Posterior cingulate gyrus (tissue), 11 donors: Measurements from ENCODE around the gene PDZK1IP1.
A peak's percentile ranks its signal among the peaks of the same experiment; 100 is the strongest.
"Not testable (repeated sequence)": the region's sequence is repeated elsewhere in the genome, so short reads cannot be mapped to it uniquely, and the experiment has no call there.

Experiments used
- DNase-seq, 10 donors: peaks; one replicate each; pipeline versions ENCODE4 v3.0.0 to v3.0.0-alpha.2; 2020 to 2021; ENCODE audit warnings: mixed read lengths in 3 of 10
- intact Hi-C: fragments of 100-400 bp; cut with DNase I; formaldehyde crosslinking; loops from one replicate; pipeline ENCODE4 v1.15.1; 2023

Gene PDZK1IP1

DNA sequence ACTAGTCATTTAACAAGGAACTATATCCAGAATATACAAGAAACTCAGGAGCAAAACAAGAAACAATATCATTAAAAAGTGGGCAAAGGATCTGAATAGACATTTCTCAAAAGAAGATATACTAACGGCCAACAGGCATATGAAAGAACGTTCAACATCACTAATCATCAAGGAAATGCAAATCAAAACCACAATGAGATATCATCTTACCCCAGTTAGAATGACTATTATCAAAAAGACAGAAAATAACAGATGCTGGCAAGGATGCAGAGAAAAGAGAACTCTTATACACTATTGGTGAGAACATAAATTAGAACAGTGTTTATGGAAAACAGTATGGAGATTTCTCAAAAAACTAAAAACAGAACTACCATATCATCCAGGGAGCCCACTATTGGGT, 13.7 kb upstream of the PDZK1IP1 start:
- DNase-seq, intact Hi-C loops: not testable (repeated sequence)

DNA sequence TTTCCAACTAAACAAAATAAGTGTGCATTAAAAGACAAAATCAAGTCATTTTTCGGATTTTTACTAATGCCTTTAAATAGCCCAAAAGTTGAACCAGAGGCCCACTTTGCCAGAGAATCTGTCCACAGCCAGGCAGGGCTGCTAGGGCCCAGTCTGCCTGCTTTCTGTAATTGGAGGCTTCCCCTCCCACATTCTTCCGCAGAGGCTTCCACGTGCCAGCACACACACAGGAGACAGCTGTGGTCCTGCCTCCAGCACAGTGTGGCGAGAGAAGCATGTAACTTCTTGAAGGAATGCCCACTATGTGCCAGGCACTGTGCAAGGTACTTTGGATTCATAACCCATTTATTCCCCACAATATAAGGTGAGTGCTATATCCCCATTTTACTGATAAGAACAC, 11.3 kb upstream of the PDZK1IP1 start:
- intact Hi-C loops = no loop called here
- DNase-seq = peak in 1 of 10 donors; percentile 14

DNA sequence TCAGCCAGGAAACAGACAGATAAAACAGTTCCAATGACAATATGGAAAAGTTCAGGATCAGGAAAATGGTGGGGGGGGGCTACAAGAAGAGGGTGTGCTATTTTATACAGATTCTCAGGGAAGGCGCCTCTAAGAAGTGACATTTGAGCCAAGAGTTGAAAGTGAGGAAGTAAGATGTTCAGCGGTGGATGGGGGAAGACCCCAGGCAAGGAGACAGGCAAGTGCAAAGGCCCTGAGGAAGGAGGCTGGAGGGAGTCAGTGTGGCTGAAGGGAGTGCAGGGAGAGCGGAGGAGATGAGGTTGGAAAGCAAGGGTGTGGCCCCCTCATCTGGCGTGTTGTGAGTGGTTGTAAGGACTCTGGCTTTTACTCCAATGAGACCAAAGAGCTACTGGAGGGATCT, 8.4 kb upstream of the PDZK1IP1 start:
- DNase-seq = peak in 1 of 10 donors; percentile 21
- intact Hi-C loops = no loop called here

DNA sequence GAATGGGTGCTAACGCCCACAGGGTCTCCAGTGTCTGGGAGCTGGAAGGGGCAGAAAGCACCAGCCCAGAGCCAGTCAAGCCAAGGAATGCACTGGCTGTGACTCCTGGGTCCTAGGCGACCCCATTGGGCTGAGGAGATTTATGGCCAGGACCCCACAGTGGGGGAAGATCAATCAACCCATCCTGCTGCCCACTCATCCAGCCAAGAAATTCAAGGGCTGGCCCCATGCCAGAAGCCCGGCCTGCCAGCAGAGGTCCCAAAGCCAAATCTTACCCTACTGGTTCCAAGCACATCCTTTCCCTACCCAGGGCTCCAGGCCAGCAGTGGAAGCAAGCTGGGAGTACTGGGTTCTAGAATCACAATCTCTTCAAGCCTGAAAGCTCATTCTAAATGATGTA, 6.8 kb upstream of the PDZK1IP1 start:
- peak in 1 of 10 donors; percentile 67 for DNase-seq
- intact Hi-C loops = no loop called here

DNA sequence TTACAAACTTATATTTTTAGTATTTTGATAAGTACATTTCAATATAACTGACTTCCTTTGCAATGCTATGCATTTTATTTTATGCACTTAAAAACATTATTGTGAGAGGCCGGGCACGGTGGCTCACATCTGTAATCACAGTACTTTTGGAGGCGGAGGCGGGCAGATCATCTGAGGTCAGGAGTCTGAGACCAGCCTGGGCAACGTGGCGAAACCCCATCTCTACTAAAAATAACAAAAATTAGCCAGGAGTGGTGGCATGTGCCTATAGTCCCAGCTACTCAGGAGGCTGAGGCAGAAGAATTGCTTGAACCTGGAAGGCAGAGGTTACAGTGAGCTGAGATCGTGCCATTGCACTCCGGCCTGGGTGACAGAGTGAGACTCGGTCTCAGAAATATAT, 6.1 kb upstream of the PDZK1IP1 start:
- peak in 1 of 10 donors; percentile 33 for DNase-seq
- intact Hi-C loops = not testable (repeated sequence)

DNA sequence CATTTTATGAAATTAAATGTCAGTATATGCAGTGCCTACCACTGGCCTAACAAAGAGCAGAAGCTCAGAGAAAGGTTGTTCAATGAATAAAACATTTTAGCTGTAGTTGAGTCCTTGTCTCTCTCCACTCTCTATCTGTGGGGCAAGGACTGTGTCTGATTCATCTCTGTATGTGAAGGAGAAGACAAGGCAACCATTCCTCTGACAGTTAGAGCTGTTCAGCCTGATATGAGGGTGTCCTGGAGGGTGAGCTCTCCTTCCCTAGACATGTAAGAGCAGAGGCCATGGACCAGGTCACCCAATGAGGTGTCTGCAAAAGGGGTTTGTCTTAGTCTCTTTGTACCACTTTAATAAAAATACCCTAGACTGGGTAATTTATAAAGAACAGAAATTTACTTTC, 4.5 kb upstream of the PDZK1IP1 start:
- intact Hi-C loops = loop anchor here (5.0 kb wide), 1 partner anchor 533 kb away; no protein-coding TSS in a partner anchor

DNA sequence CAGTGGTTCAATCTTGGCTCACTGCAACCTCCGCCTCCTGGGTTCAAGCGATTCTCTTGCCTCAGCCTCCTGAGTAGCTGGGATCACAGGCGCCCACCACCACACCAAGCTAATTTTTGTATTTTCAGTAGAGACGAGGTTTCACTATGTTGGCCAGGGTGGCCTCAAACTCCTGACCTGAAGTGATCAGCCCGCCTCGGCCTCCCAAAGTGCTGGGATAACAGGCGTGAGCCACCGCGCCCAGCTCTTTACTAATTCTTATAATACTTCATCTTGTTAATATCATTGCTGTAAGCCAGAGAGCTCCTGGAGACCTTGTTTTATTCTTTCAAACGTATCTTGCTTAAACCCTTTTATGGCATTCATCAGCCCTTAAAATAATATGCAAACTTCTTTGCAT, 3.7 kb upstream of the PDZK1IP1 start:
- intact Hi-C loops = loop anchor here (2.0 to 5.0 kb wide), 2 partner anchors 231 to 534 kb away; no protein-coding TSS in a partner anchor

More for the DNA sequence above, 4.5 kb upstream of the PDZK1IP1 start:
- DNase-seq = no peak

DNA sequence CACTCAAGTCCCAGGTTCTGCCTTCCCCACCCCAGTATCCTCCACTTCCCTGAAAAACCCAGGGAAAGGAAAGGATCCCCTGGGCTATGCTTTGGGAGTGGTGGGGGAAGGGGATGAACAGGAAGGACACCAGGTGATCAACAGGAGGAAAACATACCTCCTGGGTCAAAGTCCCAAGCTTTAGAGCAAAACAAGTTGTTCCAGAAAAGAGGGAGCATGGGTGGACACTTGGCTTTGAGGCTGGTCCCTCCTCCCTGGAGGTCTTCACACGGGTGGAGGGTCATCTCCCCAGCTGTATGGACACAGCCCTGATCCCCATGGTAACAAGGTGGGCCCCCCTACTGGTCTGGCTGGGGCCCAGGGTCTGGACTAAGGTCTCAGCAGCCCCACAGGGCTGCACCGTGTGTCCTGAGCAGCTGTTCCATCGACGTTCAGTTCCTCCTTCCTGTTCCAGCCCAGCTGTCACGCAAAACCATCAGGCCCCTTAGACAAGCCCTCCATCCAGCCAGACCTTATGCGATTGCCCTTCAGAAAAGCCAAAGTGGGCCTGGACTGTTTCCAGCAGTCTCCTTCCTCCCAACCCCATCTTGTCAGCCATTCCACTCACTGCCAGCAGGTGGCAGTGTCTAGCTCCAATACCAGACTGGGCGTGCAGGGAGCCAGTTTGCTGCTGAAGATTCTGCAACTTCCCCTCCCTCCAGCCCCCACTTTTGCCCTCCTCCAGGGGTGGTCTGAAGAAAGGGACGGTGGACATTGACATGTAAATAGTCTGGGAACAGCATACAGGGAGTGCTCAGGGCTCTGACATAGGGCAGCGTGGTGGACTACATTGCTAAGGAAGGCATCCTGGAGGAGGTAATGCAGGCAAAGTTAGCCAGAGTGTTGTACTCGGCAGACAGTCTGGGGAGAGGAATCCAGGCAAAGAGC, 2.9 kb upstream of the PDZK1IP1 start:
- intact Hi-C loops = loop anchor here (2.0 to 5.0 kb wide), 2 partner anchors 232 to 535 kb away; no protein-coding TSS in a partner anchor
- peak in 8 of 10 donors; percentile 60 to 94 (median 72) for DNase-seq

More for the DNA sequence above, 3.7 kb upstream of the PDZK1IP1 start:
- DNase-seq = not testable (repeated sequence)

DNA sequence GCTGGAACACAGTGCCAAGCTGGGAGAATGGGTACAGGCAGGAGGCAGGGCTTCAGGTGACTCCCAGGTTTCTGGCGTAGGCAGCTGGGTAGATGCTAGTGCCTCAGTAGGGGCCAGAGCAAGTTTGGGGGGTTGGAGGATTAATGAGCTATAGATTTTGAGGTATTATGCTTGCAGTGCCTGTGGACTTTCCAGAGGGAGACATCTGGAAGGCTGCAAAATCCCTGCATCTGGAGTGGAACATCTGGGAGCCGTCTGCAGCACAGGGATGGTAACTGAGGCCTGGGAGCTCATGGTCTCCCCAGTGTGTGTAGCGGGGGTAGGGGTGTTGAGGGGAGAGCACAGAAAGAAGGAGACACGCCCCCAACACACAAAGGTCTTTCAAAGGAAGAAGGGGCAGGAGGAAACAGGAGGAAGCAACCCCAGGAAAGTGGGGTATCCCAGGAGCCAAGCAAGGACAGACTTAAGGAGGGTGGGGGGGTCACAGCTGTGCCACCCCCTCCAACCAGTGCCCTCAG, 2.2 kb upstream of the PDZK1IP1 start:
- intact Hi-C loops = loop anchor here (2.0 to 5.0 kb wide), 2 partner anchors 233 to 535 kb away; no protein-coding TSS in a partner anchor

DNA sequence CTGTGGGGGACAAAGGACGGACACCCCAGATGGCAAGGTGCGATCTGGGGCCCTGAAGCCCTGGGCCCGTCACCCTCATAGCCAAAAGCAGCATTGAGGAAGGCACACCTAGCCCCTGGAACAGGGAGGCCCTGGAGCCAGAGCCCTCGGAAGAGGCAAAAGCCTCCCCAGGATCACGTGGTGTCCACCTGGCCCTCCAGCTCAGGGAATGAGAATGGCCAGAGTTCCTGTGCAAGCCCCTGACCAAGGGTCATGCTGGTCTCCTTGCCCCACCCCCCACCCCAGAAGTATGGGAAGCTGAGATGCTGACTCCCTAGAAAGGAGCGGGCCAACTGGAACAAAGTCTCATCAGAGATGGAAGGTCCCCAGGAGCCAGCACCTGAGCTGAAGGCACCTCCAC, 1.0 kb upstream of the PDZK1IP1 start:
- intact Hi-C loops = loop anchor here (5.0 kb wide), 1 partner anchor 536 kb away; no protein-coding TSS in a partner anchor
- DNase-seq = no peak

More for the DNA sequence above, 2.2 kb upstream of the PDZK1IP1 start:
- no peak for DNase-seq

DNA sequence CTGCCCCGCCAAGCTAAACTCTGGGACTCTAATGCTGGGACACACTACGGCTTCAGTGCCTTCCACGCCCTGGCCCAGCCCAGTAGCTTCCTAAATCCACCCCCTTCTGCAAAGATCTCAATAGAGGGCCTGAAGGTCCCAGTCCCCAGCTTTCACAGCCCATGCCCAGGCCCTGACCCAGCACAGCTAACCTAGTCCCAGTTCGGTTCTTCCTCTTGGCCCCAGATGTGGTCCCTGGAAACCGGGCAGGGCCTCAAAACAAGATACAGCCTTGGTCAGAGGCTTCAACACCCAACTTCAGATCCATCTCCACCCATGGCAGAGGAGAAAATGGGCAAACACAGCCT, 646 bp upstream of the PDZK1IP1 start:
- intact Hi-C loops = loop anchor here (5.0 kb wide), 1 partner anchor 537 kb away; no protein-coding TSS in a partner anchor
- DNase-seq = no peak

DNA sequence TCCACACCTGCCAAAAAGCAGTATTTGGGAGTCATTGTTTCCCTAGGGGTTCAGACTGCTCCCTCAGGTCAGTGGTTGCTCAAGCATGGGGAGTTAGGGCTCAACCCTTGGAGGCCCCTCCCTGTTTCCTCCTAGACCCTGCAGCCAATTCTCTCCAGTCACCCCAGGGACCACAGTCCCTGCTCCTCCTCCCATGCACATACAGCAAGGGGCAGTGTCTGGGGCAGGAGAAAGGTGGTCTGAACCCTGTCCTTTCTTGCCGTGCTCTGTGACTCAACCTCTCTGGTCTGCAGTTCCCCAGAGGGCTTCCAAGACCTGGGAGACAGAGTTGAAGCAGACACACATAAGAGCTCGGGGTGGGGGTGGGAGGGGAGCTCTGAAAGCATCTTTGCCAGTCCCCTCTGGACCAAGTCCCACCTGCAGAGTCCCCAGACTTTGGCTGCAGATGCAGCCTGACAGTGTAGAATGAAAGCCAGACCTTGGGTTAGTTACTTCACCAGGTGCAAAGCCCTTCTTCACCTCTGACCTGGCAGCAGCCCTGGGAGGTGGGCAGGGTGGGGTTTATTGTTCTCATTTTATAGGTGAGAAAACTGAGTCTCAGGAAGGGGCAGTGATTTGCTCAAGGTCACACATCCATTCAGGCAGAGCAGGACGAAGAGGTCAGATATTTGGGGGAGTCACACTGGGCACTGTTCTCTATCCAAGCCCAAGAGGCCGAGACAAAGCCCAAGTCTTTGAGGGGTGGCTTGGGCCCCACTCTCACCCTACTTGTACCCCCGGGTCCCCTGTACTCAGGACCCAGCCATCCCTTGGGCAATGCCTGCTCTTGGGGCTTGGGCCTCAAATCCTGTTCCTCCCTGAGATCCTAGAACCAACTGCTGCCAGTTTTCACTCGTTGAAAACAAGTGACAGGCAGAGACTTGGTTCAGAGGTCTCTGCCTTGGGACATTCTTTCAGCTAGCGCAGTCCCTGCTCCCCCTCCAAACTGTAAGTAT, 748 bp downstream of the PDZK1IP1 start:
- DNase-seq = peak in 1 of 10 donors; percentile 31
- intact Hi-C loops = no loop called here

DNA sequence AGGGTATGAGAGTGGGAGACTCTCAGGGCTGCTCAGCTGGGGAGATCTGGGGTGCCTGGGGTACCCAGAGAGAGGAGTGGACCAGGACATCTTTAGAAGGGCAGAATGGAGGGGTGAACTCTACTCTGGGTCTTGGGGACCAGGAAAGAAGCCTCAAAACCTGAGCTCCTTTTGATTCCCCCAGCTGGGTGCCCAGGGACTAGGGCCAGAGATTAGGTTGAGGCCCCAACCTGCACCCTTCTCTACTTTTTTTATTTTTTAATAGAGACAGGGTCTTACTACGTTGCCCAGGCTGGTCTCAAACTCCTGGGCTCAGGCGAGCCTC, 1.9 kb downstream of the PDZK1IP1 start:
- no peak for DNase-seq
- intact Hi-C loops = no loop called here

DNA sequence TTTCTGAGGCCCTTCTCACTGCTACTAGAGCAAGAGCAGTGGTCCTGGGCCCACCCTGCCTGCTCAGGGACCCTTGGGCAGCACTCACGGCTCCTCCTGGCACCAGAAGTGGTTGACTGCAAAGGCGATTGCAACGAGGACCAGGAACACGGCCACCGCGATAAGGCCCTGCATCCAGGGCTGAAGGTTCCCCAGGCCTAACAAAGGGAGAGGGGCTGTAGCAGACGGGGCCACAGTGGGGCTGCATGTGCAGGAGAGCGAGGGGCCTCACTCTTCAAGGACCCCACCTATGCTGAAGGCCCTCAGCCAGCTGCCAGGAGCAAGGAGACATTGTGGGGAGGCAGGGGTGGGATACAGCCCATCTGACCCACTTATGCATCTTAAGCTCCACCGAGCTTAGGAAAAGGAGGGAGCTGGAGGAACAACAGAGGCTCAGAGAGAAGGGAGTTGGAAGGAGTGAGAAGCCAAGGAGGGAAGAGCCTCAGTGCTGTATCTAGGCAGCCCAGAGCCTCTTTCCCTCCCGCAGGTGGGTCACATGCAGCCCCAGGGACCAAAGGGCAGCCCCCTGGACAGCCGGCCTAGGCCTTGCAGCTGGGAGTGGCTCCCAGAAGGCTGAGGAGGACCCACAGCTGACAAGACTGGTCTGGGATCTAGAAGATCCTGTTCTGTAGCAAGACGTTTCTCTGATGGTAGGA, 2.5 kb downstream of the PDZK1IP1 start:
- intact Hi-C loops = no loop called here
- DNase-seq = peak in 1 of 10 donors; percentile 66

DNA sequence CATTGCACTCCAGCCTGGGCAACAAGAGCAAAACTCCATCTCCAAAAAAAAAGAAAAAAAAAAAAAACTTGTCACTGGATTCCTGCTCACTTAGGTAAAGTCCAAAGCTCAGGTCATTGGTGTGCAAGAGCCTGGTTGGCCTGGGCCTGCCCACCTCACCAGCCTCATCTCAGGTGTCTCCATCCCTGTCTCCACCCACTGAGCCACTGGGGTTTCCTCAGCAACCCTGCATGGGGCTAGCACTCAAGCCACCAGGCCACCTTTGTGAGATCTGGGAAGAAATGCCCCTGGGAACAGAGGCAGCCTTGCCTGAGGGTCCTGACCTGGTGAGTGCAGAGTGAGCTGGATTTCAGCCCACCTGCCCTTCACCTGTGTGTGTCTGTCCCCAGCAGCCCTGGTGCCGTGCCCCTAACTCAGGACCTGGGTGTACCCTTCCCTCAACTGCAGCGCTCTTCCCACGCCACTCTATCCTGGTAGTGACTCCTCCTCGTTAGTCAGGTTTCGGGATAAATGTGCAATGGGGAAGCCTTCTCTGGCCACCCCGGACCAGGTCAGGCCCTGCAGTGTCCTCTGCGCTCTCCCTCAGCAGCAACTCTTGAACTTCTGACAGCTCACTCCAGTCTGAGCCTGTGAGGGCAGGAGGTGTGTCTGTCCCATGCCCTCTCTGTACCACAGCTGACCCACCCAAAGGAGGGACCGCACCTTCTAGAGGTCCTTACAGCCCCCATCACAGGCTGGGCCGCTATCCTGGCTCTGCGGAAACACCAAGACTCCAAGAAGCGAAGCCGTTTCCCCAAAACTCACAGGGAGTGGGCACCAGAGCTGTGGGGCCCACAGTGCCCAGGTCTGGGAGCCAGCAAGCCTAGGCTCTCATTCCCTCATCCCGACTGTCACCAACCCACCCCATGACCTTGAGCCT, 3.3 kb downstream of the PDZK1IP1 start:
- peak in 1 of 10 donors; percentile 35 for DNase-seq
- intact Hi-C loops = no loop called here

DNA sequence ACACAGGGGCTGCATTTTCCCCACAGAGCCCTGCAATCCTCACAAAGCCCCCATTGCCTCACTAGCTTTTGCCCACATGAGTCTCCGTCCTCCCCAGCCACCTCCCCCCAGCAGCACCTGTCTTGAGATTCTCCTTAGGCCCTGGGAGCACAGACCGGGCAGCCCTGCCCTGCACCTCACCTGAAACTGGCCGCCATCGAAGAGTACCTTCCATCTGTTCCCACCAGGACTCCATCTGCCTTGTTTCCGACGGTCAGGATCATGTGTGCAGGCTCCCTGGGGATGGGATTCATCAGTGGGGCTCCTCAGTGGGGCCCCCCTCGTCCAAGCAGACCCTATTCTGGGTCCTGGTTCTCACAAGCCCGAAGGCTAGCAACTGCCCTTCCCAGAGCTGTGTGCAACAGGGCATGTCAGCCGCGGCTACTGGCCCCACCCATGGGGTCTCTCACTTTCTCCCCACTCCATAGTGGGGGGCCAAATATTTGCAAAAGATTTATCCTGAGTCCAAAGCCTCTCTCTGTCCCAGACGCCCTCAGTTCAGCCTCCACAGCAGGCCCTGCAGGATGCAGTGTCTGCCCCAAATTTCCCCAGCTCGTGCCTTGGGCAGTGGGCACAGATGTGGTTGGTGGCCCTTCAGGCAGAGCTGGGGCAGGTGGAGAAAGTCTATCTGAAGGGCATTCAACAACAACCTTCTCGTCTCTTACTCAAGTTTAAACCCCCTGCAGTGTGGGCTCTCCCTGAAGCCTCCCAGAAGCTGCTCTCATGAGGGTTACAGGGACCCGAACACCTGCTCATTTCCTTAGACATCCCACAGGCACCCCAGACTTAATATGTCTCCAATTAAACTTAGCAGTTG, 4.8 kb downstream of the PDZK1IP1 start:
- DNase-seq = peak in 1 of 10 donors; percentile 48
- intact Hi-C loops = no loop called here

DNA sequence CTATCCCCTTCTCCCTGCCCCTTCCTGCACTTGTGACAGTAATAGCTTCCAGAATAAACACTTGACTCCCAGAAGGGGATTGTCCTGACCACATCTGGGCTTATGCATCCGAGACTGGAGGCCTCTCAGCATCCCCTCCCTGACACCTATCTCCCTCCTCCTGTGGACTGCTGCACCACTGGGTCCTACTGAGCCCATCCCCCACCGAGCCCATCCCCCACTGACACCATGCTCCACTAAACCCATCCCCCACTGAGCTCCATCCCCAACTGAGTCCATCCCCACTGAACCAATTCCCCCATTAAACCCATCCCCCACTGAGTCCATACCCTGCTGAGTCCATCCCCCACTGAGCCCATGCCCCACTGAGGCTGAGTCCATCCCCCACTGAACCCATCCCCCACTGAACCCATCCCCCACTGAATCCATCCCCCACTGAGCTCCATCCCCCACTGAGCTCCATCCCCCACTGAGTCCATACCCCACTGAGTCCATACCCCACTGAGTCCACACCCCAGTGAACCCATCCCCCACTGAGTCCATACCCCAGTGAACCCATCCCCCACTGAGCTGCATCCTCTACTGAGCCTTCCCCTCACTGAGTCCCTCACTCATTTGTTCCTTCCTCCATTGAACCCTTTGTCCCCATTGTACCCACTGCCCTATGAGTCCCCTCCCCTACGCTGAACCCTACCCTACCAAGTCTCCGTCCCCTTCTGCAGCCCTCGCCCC, 5.6 kb downstream of the PDZK1IP1 start:
- DNase-seq = peak in 1 of 10 donors; percentile 33
- intact Hi-C loops = no loop called here
